ENCODE results near the gene HGFAC. TPM values are rescaled to one million over a fixed set of nuclear protein-coding genes. Genes with fewer than 3 reads are reported as not detected.

The HGFAC gene
- total and polyA plus RNA-seq, 2 of the 13 experiments (the other 11 are each of a cell fraction or from before 2014, with no cell fraction given): 8.5 to 63.6 TPM

DNA sequence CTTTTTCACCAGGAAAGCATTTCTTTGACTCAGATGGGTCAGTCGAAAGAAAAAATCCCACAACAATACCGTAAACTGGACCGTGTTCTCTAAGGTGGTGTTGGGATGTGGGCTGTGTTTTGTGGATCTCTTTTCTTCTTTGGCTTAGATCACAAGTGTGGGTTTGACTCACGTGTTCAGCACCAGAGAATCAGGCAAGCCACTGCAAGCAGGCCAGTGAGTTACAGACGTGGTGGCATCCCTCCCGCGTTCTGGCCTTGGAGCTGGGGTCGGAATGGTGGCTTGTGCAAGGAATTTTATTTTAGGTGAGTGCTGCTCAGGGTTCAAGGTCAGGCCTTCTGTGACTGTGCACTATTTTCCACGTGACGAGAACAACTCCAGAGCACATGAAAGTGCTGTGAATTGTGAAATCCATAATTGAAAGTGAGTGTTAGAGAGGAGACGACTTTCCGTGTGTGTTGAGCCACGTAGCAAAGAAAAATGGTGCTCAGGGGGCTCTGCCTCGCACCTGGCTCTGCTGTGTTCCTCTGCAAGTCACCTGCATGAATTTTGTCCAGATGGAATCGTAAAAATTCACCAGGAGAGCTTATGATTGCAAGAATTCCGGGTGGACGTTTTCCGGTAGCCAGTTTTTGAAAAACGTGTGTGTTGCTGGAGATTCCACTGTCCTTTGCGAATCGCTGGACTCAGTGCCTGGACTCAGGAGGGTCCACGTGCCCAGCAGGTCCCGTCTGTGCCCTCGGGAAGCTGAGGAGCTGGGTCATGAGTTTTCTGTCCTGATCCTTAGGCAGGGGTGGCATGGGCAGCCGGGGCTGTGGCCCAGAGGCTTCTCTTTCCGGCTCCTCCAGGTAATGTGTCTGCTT, 33.6 kb upstream of the HGFAC start (continued):
- TF ChIP-seq, protein P1, sequence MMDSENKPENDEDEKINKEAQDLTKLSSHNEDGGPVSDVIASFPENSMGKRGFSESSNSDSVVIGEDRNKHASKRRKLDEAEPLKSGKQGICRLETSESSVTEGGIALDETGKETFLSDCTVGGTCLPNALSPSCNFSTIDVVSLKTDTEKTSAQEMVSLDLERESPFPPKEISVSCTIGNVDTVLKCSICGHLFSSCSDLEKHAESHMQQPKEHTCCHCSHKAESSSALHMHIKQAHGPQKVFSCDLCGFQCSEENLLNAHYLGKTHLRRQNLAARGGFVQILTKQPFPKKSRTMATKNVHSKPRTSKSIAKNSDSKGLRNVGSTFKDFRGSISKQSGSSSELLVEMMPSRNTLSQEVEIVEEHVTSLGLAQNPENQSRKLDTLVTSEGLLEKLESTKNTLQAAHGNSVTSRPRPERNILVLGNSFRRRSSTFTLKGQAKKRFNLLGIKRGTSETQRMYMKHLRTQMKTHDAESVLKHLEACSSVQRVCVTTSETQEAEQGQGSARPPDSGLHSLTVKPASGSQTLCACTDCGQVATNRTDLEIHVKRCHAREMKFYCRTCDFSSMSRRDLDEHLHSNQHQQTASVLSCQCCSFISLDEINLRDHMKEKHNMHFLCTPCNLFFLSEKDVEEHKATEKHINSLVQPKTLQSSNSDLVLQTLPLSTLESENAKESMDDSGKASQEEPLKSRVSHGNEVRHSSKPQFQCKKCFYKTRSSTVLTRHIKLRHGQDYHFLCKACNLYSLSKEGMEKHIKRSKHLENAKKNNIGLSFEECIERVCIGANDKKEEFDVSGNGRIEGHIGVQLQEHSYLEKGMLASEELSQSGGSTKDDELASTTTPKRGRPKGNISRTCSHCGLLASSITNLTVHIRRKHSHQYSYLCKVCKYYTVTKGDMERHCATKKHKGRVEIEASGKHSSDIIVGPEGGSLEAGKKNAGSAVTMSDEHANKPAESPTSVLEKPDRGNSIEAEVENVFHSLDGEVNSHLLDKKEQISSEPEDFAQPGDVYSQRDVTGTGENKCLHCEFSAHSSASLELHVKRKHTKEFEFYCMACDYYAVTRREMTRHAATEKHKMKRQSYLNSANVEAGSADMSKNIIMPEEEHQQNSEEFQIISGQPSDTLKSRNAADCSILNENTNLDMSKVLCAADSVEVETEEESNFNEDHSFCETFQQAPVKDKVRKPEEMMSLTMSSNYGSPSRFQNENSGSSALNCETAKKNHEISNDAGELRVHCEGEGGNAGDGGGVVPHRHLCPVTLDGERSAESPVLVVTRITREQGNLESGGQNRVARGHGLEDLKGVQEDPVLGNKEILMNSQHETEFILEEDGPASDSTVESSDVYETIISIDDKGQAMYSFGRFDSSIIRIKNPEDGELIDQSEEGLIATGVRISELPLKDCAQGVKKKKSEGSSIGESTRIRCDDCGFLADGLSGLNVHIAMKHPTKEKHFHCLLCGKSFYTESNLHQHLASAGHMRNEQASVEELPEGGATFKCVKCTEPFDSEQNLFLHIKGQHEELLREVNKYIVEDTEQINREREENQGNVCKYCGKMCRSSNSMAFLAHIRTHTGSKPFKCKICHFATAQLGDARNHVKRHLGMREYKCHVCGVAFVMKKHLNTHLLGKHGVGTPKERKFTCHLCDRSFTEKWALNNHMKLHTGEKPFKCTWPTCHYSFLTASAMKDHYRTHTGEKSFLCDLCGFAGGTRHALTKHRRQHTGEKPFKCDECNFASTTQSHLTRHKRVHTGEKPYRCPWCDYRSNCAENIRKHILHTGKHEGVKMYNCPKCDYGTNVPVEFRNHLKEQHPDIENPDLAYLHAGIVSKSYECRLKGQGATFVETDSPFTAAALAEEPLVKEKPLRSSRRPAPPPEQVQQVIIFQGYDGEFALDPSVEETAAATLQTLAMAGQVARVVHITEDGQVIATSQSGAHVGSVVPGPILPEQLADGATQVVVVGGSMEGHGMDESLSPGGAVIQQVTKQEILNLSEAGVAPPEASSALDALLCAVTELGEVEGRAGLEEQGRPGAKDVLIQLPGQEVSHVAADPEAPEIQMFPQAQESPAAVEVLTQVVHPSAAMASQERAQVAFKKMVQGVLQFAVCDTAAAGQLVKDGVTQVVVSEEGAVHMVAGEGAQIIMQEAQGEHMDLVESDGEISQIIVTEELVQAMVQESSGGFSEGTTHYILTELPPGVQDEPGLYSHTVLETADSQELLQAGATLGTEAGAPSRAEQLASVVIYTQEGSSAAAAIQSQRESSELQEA (CRISPR knock-in tag; IDR thresholded peaks at IDR 0.05; ENCODE audit: not compliant biosample characterization): no peak
- no peak for TF ChIP-seq HNRNPK (IDR thresholded peaks at IDR 0.05; ENCODE audit: low read depth, low read length, poor library complexity, severe bottlenecking)
- peak; percentile 46; the same call in 1 of the 2 replicates for TF ChIP-seq CBX5 (CRISPR knock-in tag; IDR thresholded peaks at IDR 0.05; ENCODE audit: borderline replicate concordance)
- TF ChIP-seq FOXC1 (CRISPR knock-in tag; IDR thresholded peaks at IDR 0.05; ENCODE audit: borderline replicate concordance): no peak
- peak; percentile 98 for TF ChIP-seq SALL1 (CRISPR knock-in tag; IDR thresholded peaks at IDR 0.05)
- no peak for TF ChIP-seq ZNF468 (CRISPR knock-in tag; IDR thresholded peaks at IDR 0.05)
- peak; percentile 42; the same call in 1 of the 2 replicates for TF ChIP-seq YEATS2 (CRISPR knock-in tag; IDR thresholded peaks at IDR 0.05; ENCODE audit: borderline replicate concordance)
- TF ChIP-seq EZH2 (conservative IDR thresholded peaks at IDR 0.05; ENCODE audit: low read depth, low read length): no peak
- peak; percentile 70 for TF ChIP-seq TCF7 (IDR thresholded peaks at IDR 0.05; ENCODE audit: low read depth)
- no peak for TF ChIP-seq MEIS1 (CRISPR knock-in tag; IDR thresholded peaks at IDR 0.05; ENCODE audit: borderline replicate concordance)
- TF ChIP-seq ELF1 (CRISPR knock-in tag; IDR thresholded peaks at IDR 0.05): no peak
- TF ChIP-seq ZNF558 (CRISPR knock-in tag; IDR thresholded peaks at IDR 0.05; ENCODE audit: borderline replicate concordance): no peak
- TF ChIP-seq ZFP90 (CRISPR knock-in tag; IDR thresholded peaks at IDR 0.05; ENCODE audit: borderline replicate concordance): peak; percentile 89
- TF ChIP-seq, protein P2, sequence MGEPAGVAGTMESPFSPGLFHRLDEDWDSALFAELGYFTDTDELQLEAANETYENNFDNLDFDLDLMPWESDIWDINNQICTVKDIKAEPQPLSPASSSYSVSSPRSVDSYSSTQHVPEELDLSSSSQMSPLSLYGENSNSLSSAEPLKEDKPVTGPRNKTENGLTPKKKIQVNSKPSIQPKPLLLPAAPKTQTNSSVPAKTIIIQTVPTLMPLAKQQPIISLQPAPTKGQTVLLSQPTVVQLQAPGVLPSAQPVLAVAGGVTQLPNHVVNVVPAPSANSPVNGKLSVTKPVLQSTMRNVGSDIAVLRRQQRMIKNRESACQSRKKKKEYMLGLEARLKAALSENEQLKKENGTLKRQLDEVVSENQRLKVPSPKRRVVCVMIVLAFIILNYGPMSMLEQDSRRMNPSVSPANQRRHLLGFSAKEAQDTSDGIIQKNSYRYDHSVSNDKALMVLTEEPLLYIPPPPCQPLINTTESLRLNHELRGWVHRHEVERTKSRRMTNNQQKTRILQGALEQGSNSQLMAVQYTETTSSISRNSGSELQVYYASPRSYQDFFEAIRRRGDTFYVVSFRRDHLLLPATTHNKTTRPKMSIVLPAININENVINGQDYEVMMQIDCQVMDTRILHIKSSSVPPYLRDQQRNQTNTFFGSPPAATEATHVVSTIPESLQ (CRISPR knock-in tag; conservative IDR thresholded peaks at IDR 0.05): no peak
- peak; percentile 74; the same call in 1 of the 2 replicates for TF ChIP-seq DR1 (CRISPR knock-in tag; IDR thresholded peaks at IDR 0.05)
- no peak for TF ChIP-seq ZNF329 (CRISPR knock-in tag; IDR thresholded peaks at IDR 0.05; ENCODE audit: low read depth)
- no peak for TF ChIP-seq PTBP1 (IDR thresholded peaks at IDR 0.05; ENCODE audit: low read depth, low read length, poor library complexity, severe bottlenecking)

All from HepG2 (cell line).